HG02938 (cell line): Measurements from ENCODE around the gene ASF1B.
"Not testable (repeated sequence)": the region's sequence is repeated elsewhere in the genome, so short reads cannot be mapped to it uniquely, and the experiment has no call there.

Source experiments
- ATAC-seq: cut with Tn5 transposase; IDR thresholded peaks from one replicate; pipeline ENCODE4 v1.9.1; 2021; ENCODE audit warnings: mild to moderate bottlenecking, moderate library complexity; ENCODE audit not compliant: unreplicated experiment

Gene ASF1B

DNA sequence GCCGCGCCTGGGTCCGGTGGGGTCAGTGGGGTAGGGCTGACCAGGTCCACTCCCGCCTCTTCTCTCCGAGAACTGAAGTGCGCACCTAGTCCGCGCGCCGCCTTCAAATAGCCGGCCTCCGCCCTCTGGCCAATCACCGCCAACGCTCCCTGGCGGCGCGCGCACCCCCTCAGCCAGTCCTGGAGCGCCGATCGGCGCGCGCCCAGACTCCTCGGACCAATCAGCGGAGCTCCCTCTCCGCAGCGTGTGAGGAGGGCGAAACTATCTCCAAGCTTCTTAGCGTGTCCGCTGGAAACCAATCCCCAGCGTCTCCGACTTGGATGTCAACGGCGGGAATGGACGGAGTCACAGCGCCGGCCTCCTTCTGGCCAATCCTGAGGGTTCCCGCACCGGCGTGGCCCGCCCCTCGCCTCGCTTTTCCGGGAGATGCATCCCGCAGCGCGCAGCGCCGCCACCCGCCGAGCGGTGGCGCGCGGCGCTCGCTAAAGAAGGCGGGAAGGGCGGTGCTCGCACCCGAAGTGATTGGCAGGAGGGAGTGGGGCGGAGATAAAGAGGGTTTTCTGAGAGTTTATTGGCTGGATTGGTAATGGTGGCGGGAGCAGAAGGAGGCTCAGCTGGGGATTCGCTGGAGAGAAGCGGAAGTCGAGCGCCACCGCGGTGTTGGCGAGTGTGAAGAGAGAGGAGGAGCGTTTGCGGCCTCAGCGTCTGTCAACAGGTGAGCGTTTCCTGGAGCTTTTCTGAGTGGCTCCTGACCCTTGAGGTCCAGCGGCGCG is at the start of gene ASF1B:
ASF1B (minus strand) TSS at position 81 of the 773 bp plus-strand sequence. CDS start 133 bp downstream, outside the sequence.
- ATAC-seq: peak; percentile 82

DNA sequence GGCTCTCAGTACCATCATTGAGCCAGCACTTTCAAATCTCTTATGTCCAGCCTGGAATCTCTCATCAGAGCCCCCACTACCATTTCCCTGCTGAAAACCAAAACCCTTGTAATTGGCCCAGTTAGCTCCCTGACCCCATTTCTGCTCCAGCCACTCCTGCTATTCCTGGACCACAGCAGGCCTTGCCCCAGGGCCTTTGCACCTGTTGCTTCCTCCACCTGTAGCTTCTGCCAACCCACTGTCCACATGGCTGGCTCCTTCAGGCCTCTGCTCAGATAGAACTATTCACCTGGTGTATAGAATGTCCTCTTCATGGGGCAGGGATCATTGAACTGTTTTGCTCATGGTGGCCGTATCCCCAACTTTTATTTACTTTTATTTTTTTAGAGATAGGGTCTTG is 49.3 kb upstream of the ASF1B start:
- not testable (repeated sequence) for ATAC-seq

DNA sequence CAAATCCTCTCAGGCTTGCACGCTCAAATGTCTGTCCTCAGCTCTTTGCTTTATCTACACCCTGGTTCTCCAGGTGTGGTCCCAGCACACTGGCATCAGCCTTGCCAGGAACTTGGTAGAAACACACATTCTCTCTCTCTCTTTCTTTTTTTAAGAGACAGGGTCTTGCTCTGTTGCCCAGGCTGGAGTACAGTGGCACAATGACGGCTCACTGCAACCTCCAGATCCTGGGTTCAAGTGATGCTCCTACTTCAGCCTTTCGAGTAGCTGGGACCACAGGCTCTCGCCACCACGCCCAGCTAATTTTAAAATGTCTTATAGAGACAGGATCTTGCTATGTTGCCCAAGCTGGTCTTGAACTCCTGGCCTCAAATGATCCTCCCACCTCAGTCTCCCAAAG is 48.8 kb upstream of the ASF1B start:
- no peak for ATAC-seq

DNA sequence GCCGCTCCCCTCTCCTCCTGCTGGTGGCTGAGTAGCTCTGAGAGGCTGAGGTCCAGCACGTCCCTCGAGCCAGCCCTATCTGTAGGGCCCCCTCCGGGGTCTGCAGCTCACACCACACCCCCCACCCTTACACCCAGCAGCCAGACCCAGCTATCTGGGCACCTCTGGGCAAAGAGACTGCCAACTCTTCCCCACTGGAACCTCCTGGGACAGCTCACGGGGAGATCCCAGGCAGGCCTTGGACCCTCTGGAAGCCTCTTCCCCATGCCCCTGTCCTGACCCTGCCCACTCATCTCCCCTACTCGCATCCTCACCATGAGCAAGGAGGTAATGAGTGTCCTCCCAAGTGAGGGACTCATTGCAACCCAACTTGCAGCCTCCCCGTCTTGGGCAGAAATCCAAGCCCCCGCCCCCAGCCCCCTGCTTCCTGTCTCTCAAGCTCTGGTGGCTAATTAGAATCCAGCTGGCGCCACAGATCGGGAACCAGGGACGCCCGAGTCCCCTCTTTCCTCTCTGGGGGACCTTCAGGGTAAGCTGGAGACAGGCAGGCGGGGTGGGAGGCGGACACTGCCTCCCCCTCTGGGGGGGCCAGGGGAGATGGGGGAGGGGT is 47.5 kb upstream of the ASF1B start:
- ATAC-seq: no peak

DNA sequence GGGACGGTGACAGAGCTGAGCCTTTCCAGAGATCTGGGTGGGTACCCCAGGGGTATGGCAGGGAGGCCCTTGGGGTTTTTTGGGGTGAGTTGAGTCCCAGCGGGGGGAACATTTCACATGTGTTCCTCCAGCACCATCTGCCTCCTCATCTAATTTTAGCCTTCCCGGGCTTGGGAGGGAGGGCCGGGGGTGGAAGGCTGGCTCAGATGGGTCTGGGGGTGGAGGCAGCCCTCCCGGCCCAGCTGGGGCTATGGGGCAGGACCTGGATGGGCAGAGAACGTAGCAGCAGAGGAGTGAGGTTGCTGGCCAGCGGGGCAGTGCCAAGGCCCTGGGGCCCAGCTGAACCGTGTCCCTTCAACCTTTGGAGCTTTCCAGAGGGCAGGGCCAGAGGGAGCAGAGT is 46.1 kb upstream of the ASF1B start:
- ATAC-seq: no peak

DNA sequence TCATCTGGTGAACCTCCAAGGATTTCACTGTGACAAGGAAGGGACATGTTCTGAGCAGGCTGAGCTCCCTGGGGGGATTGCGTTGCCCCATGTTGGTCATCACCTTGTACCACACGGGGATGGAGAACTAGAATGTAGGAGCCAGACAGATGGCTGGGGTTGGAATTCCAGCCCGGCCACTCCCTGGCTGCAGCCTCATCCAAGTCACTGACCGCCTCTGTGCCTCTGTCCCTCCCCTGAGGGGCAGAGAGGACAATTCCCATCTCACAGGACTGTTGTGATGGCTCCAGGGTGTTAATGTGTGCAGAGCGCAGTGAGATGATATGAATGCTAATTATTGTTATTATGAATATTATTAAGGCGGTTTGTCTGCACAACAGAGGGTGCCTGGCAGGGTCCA is 45.5 kb upstream of the ASF1B start:
- ATAC-seq: no peak

DNA sequence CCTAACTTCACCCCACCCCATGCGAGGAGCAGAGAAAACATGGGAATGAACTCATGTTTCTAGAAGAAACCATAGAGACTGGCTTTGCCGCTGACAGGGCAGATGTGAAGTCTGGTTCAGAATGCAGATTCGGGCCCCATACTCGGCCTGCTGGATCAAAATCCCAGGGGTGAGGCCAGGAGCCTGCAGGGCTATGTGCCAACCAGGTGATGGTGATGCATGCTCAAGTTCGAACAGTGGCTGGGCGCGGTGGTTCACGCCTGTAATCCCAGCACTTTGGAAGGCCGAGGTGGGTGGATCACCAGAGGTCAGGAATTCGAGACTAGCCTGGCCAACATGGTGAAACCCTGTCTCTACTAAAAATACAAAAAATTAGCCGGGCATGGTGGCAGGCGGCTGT is 44.8 kb upstream of the ASF1B start:
- ATAC-seq: not testable (repeated sequence)

DNA sequence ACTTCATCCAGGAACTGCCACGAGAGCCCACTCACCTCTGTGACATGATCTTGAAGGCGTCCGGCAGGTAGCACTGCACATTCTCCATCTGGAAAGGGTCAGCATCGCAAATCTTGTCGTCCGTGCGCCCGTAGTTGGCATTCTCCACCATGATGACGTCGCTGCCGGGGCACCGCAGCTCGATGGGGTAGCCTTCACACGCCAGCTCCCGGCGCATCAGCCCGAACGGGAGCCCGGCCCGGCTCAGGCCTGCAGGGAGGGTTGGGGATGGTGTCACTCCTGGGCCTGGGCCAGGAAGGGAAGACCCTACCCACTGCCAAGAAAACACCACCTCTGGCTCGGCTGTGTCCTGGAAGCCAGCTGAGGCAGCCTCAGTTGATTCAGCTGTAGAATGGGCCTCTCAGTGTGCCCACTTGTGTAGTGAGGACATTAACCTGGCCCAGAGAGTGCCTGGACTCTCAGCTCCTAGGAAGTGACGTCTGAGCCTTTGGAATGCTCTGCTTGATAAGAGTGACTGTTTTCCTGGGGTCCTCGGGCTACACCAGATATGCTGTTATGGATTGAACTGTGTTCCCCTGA is 41.2 kb upstream of the ASF1B start:
- ATAC-seq: no peak

DNA sequence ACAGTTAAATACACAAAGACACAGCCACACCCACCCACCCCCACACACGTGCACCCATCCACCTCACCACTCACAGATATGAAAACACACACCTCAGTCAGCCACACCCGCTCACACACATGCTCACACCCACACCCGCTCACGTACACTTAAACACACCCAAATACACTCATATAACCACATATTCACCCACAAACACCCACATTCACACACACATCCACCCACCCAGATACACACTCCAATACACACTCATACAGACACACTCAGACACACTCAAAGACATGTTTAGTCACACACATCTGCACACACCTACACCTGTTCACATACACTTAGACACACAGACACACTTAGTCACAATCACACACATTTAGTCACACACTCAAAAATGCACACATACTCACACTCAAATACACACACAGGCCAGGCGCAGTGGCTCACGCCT is 39.0 kb upstream of the ASF1B start:
- no peak for ATAC-seq

DNA sequence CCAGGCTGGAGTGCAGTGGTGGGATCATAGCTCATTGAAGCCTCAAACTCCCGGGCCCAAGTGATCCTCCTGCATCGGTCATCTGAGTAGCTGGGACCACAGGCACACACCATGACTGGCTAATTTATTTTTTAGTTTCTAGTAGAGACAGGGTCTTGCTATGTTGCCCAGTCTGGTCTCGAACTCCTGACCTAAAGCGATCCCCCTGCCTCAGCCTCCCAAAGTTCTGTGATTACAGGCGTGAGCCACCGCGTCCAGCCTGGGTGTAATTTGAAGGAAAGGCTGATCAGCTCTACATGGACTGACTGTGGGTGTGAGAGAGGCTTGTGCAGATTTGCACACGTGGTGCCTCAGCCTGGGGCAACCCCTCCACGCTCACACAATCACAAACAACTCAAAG is 38.5 kb upstream of the ASF1B start:
- ATAC-seq: no peak

DNA sequence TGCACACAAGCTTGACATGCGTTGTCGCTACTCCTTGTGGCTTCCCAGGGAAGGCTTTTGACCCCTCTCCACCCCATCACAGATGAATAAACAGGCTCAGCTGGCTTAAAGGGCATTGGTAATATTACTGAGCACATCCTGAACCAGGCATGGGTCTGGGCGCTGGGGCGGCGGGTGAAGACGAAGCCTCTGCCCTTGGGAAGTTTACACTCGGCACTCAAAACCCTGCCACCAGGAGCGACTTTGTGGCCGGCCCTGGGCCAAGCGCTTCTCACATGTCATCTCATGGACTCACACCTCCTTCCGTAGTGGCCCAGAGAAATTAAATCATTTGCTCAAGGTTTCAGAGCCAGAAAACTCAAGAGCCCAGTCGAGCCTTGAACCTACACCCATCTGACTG is 32.6 kb upstream of the ASF1B start:
- no peak for ATAC-seq

DNA sequence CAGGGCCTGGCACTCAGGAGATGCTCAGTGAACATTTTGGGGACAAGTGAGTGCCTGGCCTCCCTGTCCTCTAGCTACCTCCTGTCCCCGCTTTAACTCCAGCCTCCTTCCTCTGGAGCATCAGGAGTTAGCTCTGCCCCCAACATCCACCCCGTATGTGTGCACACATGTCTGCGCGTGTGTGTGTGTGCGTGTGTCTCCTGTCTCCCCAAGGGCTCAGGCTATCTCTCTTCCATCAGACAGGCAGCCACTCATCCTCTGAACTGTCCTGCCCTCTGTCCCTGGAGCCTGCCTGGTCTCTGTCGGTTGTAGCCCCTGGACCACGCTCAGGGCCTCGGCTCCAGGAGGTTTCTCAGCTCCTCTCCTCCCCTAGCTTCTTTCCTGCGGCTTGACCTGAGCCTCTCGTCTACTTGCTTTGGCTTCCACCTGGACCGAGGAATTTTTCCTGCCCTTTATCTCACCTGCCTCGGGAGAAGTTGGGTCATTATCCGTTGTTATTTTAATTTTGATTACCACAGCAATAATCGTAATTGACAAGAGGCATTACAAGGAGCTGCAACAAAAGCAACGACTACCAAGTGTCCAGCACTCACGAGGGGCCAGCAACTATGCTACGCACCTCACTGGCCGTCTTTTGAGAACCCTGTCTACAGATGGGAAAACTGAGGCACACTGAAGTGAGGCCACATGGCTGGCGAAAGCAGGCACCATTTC is 32.0 kb upstream of the ASF1B start:
- ATAC-seq: no peak

DNA sequence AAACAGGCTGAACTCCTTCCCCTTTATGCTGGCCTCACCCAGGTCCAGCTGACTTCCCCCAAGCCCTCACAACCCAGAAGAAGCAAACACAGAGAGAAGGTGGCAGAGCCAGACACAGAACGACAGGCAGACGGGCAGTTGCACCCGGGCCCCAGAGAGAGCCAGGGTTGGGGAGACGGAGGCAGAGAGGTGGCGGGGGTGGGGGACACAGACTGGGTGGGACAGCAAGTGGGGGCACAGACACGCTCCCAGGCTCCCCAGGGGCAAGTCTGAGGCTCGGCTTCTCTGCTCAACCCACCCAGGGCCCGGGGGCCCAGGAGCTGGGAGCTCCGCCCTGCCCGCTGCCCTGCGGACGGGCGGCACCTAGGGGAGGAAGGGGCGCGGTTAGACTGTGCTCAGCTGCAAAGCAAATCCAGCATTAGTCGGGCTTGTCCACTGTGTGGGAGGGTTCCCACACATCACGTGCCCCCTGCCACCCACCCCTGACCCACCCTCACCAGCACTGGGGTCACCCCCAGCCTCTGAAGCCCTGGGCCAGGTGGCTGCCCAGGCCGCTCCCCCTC is 31.3 kb upstream of the ASF1B start:
- no peak for ATAC-seq

DNA sequence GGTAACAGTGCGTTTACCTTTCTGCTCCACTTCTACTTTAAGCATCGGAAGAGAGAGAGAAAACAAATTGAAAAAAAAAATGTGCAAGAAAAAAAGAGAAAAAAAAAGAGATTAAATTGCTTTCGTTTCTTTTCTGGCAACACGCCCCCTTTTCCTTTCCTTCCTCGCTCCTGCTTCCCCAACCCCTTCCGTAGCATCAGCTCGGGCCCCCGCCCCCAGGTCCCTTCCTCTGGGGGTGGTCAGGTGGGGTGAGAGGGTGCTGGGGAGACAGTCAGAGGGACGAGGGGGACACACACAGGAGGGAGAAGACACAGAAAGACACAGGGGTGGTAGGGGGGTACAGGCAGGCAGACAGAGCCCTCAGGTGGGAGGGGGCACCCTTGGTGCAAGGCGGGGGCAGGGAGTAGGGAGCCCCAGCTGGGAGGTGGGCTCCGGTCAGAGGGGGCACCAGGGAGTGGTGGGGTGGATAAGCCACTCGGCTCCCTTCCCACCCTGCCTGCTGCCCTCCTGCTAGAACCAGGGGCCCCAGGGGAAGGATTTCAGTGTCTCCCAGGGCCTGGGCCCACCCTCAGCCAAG is 30.7 kb upstream of the ASF1B start:
- ATAC-seq: no peak

DNA sequence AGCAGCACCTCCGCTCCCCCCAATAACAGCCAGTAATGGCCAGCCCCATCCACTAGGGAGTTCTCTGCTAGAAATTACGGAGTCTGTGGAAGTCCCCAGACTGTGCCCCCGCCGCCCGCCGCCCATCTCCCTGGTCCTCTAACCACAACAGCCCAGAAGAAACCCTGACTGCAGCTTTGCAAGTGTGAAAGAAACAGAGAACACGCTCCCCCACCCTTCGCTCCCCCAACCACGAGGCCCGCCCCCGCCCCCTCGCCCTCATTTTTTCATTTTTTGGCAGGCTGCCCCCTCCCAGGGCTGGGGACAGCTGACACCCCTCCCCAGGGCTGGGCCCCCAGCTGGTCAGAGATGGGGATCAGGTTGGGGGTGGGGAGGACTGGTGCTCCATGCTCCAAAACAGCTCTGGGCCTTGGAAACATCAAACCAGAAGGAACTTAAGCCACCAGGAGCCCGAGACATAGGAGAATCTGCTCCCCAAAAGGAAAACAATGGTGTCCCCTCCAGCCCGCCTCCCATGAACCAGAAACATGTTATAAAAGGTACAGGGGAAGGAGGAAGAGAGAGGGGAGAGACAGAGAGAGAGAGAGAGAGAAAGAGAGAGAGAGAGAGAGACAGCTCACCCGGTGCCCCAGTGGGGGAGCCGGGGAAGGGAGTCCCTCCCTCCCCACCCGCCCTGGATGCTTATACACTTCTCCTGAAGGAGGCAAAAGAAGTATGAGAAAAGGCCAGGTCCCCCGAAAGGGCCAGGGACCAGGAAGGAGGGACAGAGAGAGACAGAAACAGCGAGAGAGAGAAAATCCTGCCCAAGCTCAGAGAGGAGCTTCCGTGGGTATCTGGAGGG is 29.8 kb upstream of the ASF1B start:
- no peak for ATAC-seq

DNA sequence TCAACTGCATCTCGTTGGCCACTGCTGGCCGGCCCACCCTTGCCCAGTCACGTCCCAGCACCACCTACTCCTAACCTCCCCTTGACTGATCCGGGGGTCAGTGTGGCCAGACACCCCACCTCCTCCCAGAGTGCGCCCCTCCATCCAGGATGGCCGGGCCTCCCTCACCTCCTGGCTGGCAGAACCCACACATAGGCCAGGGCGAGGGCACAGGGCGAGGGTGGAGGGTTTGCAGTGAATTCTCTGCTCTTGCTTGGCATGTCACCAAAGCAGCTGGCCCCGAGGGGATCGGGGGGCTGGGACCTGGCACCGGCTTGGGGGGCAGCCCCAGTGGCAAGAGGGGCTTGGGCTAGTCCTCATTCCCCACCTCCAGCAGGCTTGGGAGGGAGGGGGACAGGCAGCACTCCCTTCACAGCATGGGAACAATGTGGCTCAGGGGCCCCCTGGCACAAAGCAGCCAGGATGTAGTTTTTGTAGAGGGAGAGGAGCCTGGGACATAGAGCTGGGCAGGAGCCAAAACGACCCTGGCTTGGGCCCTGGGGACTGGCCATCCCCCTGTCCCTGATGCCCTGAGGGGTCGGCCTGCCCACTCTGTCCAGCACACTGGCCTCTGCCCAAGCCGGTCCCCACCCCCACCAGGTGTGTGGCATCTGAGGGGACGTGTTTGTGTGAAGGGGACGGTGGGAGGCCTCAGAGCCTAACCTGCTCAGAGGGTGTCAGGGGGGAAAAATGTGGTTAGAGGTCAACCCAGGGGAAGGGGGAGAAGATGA is 28.5 kb upstream of the ASF1B start:
- no peak for ATAC-seq

DNA sequence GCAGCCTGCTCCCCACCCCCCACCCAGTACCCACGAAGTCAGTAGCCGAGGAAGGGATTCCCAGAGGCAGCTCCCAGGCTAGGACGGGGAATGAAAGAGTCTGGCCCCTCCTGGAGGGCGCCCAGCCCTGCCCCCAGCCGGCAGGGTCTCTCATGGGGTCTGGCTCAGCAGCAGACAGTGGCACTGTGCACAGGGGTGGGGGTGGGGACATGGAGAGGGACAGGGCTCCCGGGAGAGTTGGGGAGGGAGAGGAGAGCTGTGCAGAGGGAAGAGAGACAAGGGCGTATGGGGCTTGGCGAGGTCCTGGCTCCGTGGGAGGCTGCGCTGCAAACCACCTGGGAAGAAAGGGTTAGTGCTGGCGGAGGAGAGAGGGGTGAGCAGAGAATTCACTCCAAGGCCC is 27.7 kb upstream of the ASF1B start:
- ATAC-seq: no peak

DNA sequence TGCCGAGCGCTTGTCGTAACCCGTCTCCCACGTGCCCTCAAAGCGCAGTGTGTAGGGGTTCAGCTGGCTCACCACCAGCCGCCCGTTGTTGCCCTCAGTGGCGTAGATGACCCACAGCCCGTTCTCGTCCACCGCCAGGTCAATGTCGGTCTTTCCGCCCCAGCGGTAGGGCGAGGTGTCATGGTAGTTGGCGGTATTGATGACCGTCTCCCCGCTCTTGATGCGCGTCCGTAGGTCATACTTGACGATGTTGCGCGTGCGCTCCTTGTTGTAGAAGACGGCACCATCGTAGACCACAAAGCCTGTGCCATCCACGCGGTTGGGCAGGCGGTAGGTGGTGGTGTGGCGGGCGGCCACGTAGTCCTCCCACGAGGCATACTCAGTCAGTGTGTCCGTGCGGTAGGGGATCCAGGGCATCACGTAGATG is 26.5 kb upstream of the ASF1B start:
- ATAC-seq: no peak

DNA sequence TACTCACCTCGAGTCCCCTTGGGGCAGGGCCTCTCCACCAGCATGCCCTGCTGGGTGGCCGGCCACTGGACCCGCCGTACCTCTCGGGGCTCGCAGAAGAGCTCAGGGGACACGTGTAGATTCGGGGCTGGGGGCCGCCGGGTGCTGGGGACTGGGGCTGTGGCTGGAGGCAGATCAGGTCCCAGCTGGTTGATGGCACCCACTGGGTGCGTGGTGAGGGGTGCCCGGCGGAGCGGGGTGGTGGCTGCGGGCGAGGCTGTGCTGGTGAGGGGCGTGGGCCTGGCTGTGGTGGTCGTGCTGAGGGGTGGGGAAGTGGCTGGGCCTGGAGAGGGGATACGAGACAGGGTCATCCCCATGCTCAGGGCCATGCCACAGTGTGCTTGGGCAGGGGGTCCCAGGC is 24.9 kb upstream of the ASF1B start:
- no peak for ATAC-seq
